HG03469 (cell line): Measurements from ENCODE around the gene FAM234A.

Source experiments
- ATAC-seq: cut with Tn5 transposase; IDR thresholded peaks from one replicate; pipeline ENCODE4 v1.9.1; 2021; ENCODE audit warnings: mild to moderate bottlenecking, moderate library complexity, moderate number of reproducible peaks; ENCODE audit not compliant: unreplicated experiment

FAM234A gene

GRCh38 chr16:280005-280460, 45.4 kb downstream of the FAM234A start:
- no peak for ATAC-seq

- no peak for ATAC-seq
These were observed 45.9 kb downstream of the FAM234A start, which contains the start of gene ARHGDIG for GRCh38 chr16:280552-280951. ARHGDIG (plus strand) TSS chr16:280591; CDS start chr16:280681, 90 bp downstream.

GRCh38 chr16:280991-281659, 46.5 kb downstream of the FAM234A start:
- no peak for ATAC-seq

GRCh38 chr16:281660-282255, 47.1 kb downstream of the FAM234A start:
- ATAC-seq: no peak

- ATAC-seq: no peak
These were observed 47.9 kb downstream of the FAM234A start for GRCh38 chr16:282491-282890.

- no peak for ATAC-seq
These were observed 48.6 kb downstream of the FAM234A start, which contains the start of gene PDIA2 for GRCh38 chr16:283033-283805. PDIA2 (plus strand) TSS chr16:283164; CDS start chr16:283170, 6 bp downstream.

GRCh38 chr16:284204-285120, 49.8 kb downstream of the FAM234A start:
- no peak for ATAC-seq

GRCh38 chr16:285146-286055, 50.8 kb downstream of the FAM234A start:
- ATAC-seq: no peak

GRCh38 chr16:286491-287297, 52.1 kb downstream of the FAM234A start:
- ATAC-seq: no peak

GRCh38 chr16:287298-287811, 52.7 kb downstream of the FAM234A start:
- ATAC-seq: no peak

- ATAC-seq: no peak
These were observed 53.6 kb downstream of the FAM234A start for GRCh38 chr16:287981-288920.

GRCh38 chr16:289395-289997, 54.9 kb downstream of the FAM234A start:
- no peak for ATAC-seq

- ATAC-seq: no peak
These were observed 55.5 kb downstream of the FAM234A start for GRCh38 chr16:290015-290680.

- ATAC-seq: no peak
These were observed 56.2 kb downstream of the FAM234A start for GRCh38 chr16:290681-291405.

GRCh38 chr16:291539-291938, 56.9 kb downstream of the FAM234A start:
- ATAC-seq: no peak
